GM12892 (cell line): ENCODE results near the gene DLL1.

ENCODE experiments used
- POLR2A ChIP-seq: IDR thresholded peaks from 2 replicates; pipeline ENCODE4 v1.6.1; 2011; ENCODE audit warnings: low read depth, low read length, control low read depth
- POLR2AphosphoS5 ChIP-seq: IDR thresholded peaks from 2 replicates; pipeline ENCODE4 v1.6.1; 2011; ENCODE audit warnings: low read depth, low read length, control low read depth

DNA sequence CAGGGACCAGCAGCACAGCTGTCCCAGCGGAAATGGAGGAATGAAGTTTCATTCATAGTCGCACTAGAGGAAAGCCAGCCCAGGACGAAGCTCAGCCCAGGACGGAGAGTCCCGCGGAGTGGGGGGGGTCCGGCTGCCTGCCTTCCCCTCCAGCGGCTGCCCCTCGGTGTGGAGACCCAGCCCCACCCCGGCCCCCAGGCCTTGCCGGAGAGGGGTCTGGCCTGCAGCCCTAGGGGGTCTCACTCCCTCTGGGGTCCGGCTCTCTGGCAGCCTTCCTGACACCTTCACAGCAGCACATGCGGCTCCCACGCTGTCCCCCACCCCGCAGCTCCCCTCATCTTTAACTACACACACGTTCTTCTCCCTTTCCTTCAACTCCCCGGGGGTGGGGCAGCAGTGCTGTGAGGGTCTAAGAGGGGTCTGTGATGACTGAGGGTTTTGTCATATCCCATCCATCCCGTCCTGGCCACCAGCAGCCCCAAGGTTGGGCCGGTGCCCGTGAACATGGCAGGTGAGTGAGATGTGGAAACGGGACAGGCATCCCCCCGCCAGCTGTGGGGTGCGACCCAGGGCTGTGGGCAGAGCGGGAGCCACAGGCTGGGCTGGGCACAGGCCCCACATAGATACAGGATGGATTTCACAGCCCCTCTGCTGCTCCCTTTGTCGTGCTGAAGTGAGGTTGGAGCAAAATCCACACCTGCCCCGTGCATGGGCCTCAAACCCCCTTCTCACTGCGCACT lies 41.8 kb downstream of the DLL1 start:
- no peak for TF ChIP-seq POLR2A
- TF ChIP-seq POLR2AphosphoS5 = no peak
